Lower lobe of right lung (tissue), 2 donors: ENCODE results near the gene KRT77. TPM values are rescaled to one million over a fixed set of nuclear protein-coding genes. Genes with fewer than 3 reads are reported as not detected.

Experiments used
- ATAC-seq, 2 donors: fragments of 200-7000 bp; cut with Tn5 transposase; one replicate each; pipeline ENCODE4 v1.9.1; 2020 to 2022; ENCODE audit warnings: mild to moderate bottlenecking in 2 of 2, moderate library complexity in 2 of 2
- DNase-seq: peaks from one replicate; pipeline ENCODE4 v3.0.0-alpha.2; 2020
- H3K27ac ChIP-seq: fragments of 200-600 bp; one replicate; pipeline ENCODE4 v1.8.0; 2022
- H3K27me3 ChIP-seq: fragments of 200-600 bp; one replicate; pipeline ENCODE4 v1.8.0; 2022; ENCODE audit warnings: low read depth
- H3K36me3 ChIP-seq: fragments of 200-600 bp; one replicate; pipeline ENCODE4 v1.8.0; 2022; ENCODE audit warnings: mild to moderate bottlenecking
- H3K4me1 ChIP-seq: fragments of 200-600 bp; one replicate; pipeline ENCODE4 v1.8.0; 2022
- H3K4me3 ChIP-seq: fragments of 200-600 bp; one replicate; pipeline ENCODE4 v1.8.0; 2022; ENCODE audit warnings: mild to moderate bottlenecking
- H3K9me3 ChIP-seq: fragments of 200-600 bp; one replicate; pipeline ENCODE4 v1.8.0; 2022
- CTCF ChIP-seq: fragments of 200-600 bp; IDR thresholded peaks from one replicate; pipeline ENCODE4 v1.8.0; 2022; ENCODE audit warnings: antibody characterized with exemption, mild to moderate bottlenecking
- intact Hi-C: fragments of 100-400 bp; cut with DNase I; formaldehyde crosslinking; loops from one replicate; pipeline ENCODE4 v1.11.0; 2022
- total RNA-seq: library from RNA; stranded (reverse); fragmentation: NEBNext Ultra II Directional; extraction: Animal tissue kit (Norgen Biotek cat#: 25700); gene quantifications from one replicate; pipeline ENCODE4 v1.2.1, GENCODE V29; 2021
- donor health status: DM: no; HTN: yes; CAD: no; lungs with severe emphysema.

The KRT77 gene
- total RNA-seq, 1 donor from 2014 or later = not detected

GRCh38 chr12:52698651-52699340, 4.5 kb downstream of the KRT77 start:
- H3K4me1 ChIP-seq = no peaks in the 10 kb centered on the region
- no peak overlapping the region for H3K27ac ChIP-seq
- H3K4me3 ChIP-seq = no peak overlapping the region
- no peaks in the 10 kb centered on the region for H3K36me3 ChIP-seq
- H3K27me3 ChIP-seq = peaks cover 29% of the 10 kb centered on the region
- no peak for TF ChIP-seq CTCF
- ATAC-seq = no peak
- DNase-seq = no peak
- H3K9me3 ChIP-seq = no peaks in the 10 kb centered on the region
- intact Hi-C loops = no loop called here

- Histone ChIP-seq H3K4me1 (no peaks in the 10 kb centered on the region), H3K9me3 (no peaks in the 10 kb centered on the region), H3K27me3 (peaks cover 32% of the 10 kb centered on the region), H3K27ac (no peak overlapping the region), H3K4me3 (no peak overlapping the region), H3K36me3 (no peaks in the 10 kb centered on the region)
- ATAC-seq (no peak), DNase-seq (no peak)
- intact Hi-C loops = no loop called here
- TF ChIP-seq CTCF = no peak
Measured at GRCh38 chr12:52697058-52697582, 6.2 kb downstream of the KRT77 start.

- no peak for ATAC-seq
- intact Hi-C loops = no loop called here
- peaks cover 37% of the 10 kb centered on the region for H3K27me3 ChIP-seq
Measured at GRCh38 chr12:52696588-52696987, 6.7 kb downstream of the KRT77 start.

GRCh38 chr12:52695039-52695438, 8.3 kb downstream of the KRT77 start:
- peaks cover 48% of the 10 kb centered on the region for H3K27me3 ChIP-seq
- H3K9me3 ChIP-seq = no peaks in the 10 kb centered on the region
- DNase-seq (no peak), ATAC-seq (no peak)
- no peak for TF ChIP-seq CTCF
- no peak overlapping the region for H3K4me3 ChIP-seq
- H3K4me1 ChIP-seq = peaks cover 9% of the 10 kb centered on the region
- H3K36me3 ChIP-seq = no peaks in the 10 kb centered on the region
- intact Hi-C loops = no loop called here
- no peak overlapping the region for H3K27ac ChIP-seq

More at GRCh38 chr12:52696588-52696987, 6.7 kb downstream of the KRT77 start:
- no peaks in the 10 kb centered on the region for H3K4me1 ChIP-seq
- no peak overlapping the region for H3K4me3 ChIP-seq
- no peaks in the 10 kb centered on the region for H3K9me3 ChIP-seq
- no peaks in the 10 kb centered on the region for H3K36me3 ChIP-seq
- no peak for TF ChIP-seq CTCF
- DNase-seq = no peak
- H3K27ac ChIP-seq = no peak overlapping the region

- intact Hi-C loops = no loop called here
- TF ChIP-seq CTCF = no peak
- DNase-seq (no peak), ATAC-seq (no peak)
- Histone ChIP-seq H3K4me1 (peaks cover 9% of the 10 kb centered on the region), H3K4me3 (no peak overlapping the region), H3K27ac (no peak overlapping the region), H3K36me3 (no peaks in the 10 kb centered on the region), H3K9me3 (no peaks in the 10 kb centered on the region), H3K27me3 (peaks cover 47% of the 10 kb centered on the region)
Measured at GRCh38 chr12:52694151-52694550, 9.2 kb downstream of the KRT77 start.
